IPS-20b (cell line): Measurements from ENCODE around the gene BEAN1.
"Not testable (repeated sequence)": the region's sequence is repeated elsewhere in the genome, so short reads cannot be mapped to it uniquely, and the experiment has no call there.

Experiments
- H3K27ac ChIP-seq: one replicate; pipeline ENCODE4 v1.5.1; 2013; ENCODE audit warnings: low read length
- H3K27me3 ChIP-seq: 2 replicates; pipeline ENCODE4 v1.6.1; 2013; ENCODE audit warnings: mild to moderate bottlenecking, low read length, inconsistent platforms; ENCODE audit not compliant: insufficient read depth
- H3K36me3 ChIP-seq: 2 replicates; pipeline ENCODE4 v1.6.1; 2013; ENCODE audit warnings: low read depth, mild to moderate bottlenecking, inconsistent platforms, low read length, moderate library complexity; ENCODE audit not compliant: insufficient read depth
- H3K4me1 ChIP-seq: 2 replicates; pipeline ENCODE4 v1.6.1; 2013; ENCODE audit warnings: mild to moderate bottlenecking, control low read depth, inconsistent platforms, low read length, moderate library complexity; ENCODE audit not compliant: insufficient read depth
- H3K4me3 ChIP-seq: 2 replicates; pipeline ENCODE4 v1.5.1; 2013; ENCODE audit warnings: mild to moderate bottlenecking, low read length, inconsistent platforms
- H3K9ac ChIP-seq: 2 replicates; pipeline ENCODE4 v1.6.1; 2013; ENCODE audit warnings: low read depth, mild to moderate bottlenecking, inconsistent platforms, low read length, moderate library complexity
- H3K9me3 ChIP-seq: 2 replicates; pipeline ENCODE4 v1.6.1; 2013; ENCODE audit warnings: mild to moderate bottlenecking, low read depth, low read length, inconsistent platforms; ENCODE audit not compliant: insufficient read depth

The BEAN1 gene

DNA sequence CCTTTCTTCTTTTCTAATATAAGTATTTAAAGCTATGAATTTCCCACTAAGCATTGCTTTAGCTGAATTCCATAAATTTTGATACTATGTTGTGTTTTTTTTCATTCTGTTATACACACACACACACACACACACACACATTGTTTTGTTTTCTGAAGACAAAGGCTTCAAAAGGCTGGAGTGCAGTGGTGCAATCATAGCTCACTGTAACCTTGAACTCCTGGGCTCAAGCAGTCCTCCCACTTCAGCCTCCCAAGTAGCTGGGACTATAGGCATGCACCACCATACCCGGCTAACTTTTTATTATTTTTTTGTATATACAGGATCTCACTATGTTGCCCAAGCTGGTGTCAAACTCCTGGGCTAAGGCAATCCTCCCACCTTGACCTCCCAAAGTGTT is 26.1 kb downstream of the BEAN1 start:
- H3K9ac ChIP-seq, H3K4me3 ChIP-seq, H3K36me3 ChIP-seq, H3K27ac ChIP-seq, H3K27me3 ChIP-seq, H3K4me1 ChIP-seq, H3K9me3 ChIP-seq: not testable (repeated sequence)

- Histone ChIP-seq H3K4me3 (no peak overlapping the region), H3K27me3 (no peaks in the 10 kb centered on the region), H3K9ac (no peak overlapping the region), H3K4me1 (no peaks in the 10 kb centered on the region), H3K27ac (no peak overlapping the region), H3K9me3 (no peaks in the 10 kb centered on the region), H3K36me3 (no peaks in the 10 kb centered on the region)
These were observed 27.7 kb downstream of the BEAN1 start for GRCh38 chr16:66454751-66455150.

DNA sequence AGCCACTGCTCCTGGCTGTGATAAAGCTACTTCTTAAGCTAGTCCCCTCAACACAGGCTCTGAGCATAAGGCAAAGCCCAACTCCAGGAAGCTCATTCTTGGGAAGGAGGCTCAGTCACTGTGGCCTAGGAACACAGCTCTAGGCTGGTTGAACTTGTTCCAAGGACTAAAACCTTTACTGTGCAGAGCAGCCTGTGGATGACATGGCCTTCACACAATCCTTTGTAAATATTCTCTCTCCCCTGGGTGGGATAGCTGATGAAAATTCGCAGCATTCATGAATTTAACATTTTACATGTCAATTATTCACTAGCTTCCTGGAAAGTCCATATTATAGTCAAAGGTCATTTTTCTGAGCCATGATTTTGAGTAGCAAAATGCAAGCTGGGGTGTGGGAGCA is 28.9 kb downstream of the BEAN1 start:
- no peaks in the 10 kb centered on the region for H3K4me1 ChIP-seq
- no peaks in the 10 kb centered on the region for H3K9me3 ChIP-seq
- H3K27me3 ChIP-seq: no peaks in the 10 kb centered on the region
- no peak overlapping the region for H3K27ac ChIP-seq
- H3K36me3 ChIP-seq: no peaks in the 10 kb centered on the region
- no peak overlapping the region for H3K9ac ChIP-seq
- H3K4me3 ChIP-seq: no peak overlapping the region

GRCh38 chr16:66457888-66458287 is 30.8 kb downstream of the BEAN1 start:
- no peaks in the 10 kb centered on the region for H3K9me3 ChIP-seq
- H3K9ac ChIP-seq: no peak overlapping the region
- H3K36me3 ChIP-seq: no peaks in the 10 kb centered on the region
- no peaks in the 10 kb centered on the region for H3K27me3 ChIP-seq
- H3K4me3 ChIP-seq: no peak overlapping the region
- H3K4me1 ChIP-seq: no peaks in the 10 kb centered on the region
- no peak overlapping the region for H3K27ac ChIP-seq

DNA sequence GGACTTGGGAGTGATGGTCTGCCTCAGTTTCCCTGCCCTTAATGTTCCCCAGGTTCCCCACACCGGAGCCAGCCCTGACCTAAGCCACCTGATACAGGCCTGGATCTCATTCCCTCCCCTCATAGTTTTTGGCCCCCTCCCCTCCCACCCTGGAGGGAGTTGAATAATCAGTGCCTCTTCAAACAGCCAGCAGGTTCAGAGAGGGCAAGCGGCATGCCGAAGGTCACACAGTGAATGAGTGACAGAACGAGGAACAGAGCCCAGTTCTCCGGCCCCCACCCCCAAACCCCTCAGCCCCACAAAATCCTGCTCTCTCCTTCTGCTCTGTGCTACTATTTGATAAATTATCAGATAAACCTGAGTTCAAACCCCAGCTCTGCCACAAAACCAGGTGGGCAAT is 31.2 kb downstream of the BEAN1 start:
- H3K9me3 ChIP-seq: no peaks in the 10 kb centered on the region
- no peak overlapping the region for H3K27ac ChIP-seq
- H3K4me3 ChIP-seq: no peak overlapping the region
- no peaks in the 10 kb centered on the region for H3K27me3 ChIP-seq
- H3K9ac ChIP-seq: no peak overlapping the region
- H3K36me3 ChIP-seq: no peaks in the 10 kb centered on the region
- H3K4me1 ChIP-seq: no peaks in the 10 kb centered on the region

- no peak overlapping the region for H3K4me3 ChIP-seq
- no peaks in the 10 kb centered on the region for H3K4me1 ChIP-seq
- no peaks in the 10 kb centered on the region; the same call in 1 of the 2 replicates for H3K27me3 ChIP-seq
- no peak overlapping the region for H3K9ac ChIP-seq
- no peaks in the 10 kb centered on the region for H3K9me3 ChIP-seq
- no peak overlapping the region for H3K27ac ChIP-seq
- H3K36me3 ChIP-seq: no peaks in the 10 kb centered on the region
These were observed 31.8 kb downstream of the BEAN1 start for GRCh38 chr16:66458853-66459252.

DNA sequence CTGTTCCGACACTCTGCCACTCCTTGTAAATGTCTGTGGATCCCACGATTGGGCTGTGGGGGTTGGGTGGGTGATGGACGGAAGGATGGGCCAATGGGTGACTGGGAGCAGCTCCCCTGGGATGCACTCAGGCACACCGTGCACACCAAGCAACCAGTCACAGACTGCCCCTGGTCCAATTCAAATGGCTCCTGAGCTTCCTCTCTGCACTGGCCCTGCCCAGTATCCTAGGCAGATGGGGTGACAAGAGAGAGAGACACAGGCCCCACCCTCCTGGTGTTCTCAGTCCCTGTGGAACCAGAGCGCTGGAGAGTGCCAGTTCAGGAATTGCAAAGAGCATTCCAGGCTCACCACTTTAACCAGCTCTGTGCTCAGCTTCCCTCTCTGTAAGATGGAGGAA is 32.8 kb downstream of the BEAN1 start:
- Histone ChIP-seq H3K4me1 (no peaks in the 10 kb centered on the region), H3K4me3 (no peak overlapping the region), H3K9me3 (no peaks in the 10 kb centered on the region), H3K27me3 (no peaks in the 10 kb centered on the region; the same call in 1 of the 2 replicates), H3K36me3 (no peaks in the 10 kb centered on the region), H3K27ac (no peak overlapping the region), H3K9ac (no peak overlapping the region)

DNA sequence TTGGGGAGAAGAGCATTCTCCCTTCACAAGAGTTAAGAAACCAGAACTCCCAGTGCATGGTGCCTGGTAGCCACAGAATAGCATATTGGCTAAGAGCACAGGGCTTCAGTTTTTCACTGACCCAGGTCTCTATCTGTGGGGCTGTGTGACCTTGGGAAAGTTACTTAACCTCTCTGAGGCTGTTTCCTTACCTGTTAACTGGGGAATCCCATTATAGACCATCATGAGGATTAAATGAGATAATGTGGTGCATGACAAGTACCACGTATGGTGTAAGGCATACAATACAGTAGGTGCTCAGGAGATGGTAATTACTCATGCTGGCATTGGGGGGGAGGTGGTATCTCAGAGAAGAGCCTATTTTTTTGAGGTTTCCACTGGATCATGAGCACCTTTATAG is 33.6 kb downstream of the BEAN1 start:
- Histone ChIP-seq H3K9ac (no peak overlapping the region), H3K36me3 (no peaks in the 10 kb centered on the region), H3K27ac (no peak overlapping the region), H3K9me3 (no peaks in the 10 kb centered on the region), H3K27me3 (no peaks in the 10 kb centered on the region; the same call in 1 of the 2 replicates), H3K4me1 (no peaks in the 10 kb centered on the region), H3K4me3 (no peak overlapping the region)

GRCh38 chr16:66462912-66463311 is 35.8 kb downstream of the BEAN1 start:
- Histone ChIP-seq H3K27me3 (no peaks in the 10 kb centered on the region; the same call in 1 of the 2 replicates), H3K36me3 (no peaks in the 10 kb centered on the region), H3K4me3 (no peak overlapping the region), H3K4me1 (no peaks in the 10 kb centered on the region), H3K27ac (no peak overlapping the region), H3K9ac (no peak overlapping the region), H3K9me3 (no peaks in the 10 kb centered on the region)

DNA sequence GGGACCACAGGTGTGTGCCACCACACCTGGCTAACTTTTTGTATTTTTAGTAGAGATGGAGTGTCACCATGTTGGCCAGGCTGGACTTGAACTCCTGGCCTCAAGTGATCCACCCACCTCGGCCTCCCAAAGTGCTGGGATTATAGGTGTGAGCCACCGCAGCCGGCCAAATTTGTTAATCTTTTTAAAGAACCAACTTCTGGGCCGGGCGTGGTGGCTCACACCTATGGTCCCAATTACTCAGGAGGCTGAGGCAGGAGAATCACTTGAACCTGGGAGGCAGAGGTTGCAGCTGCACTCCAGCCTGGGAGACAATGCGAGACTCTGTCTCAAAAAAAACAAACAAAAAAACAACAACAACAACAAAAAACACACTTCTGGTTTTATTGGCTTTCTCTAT is 38.9 kb downstream of the BEAN1 start:
- H3K9ac ChIP-seq, H3K36me3 ChIP-seq, H3K27me3 ChIP-seq: not testable (repeated sequence)

GRCh38 chr16:66466636-66467035 is 39.5 kb downstream of the BEAN1 start:
- H3K4me1 ChIP-seq, H3K27me3 ChIP-seq, H3K4me3 ChIP-seq, H3K9ac ChIP-seq, H3K9me3 ChIP-seq, H3K36me3 ChIP-seq, H3K27ac ChIP-seq: not testable (repeated sequence)

More for the DNA sequence above, 38.9 kb downstream of the BEAN1 start:
- not testable (repeated sequence) for H3K4me3 ChIP-seq, H3K4me1 ChIP-seq, H3K27ac ChIP-seq, H3K9me3 ChIP-seq

DNA sequence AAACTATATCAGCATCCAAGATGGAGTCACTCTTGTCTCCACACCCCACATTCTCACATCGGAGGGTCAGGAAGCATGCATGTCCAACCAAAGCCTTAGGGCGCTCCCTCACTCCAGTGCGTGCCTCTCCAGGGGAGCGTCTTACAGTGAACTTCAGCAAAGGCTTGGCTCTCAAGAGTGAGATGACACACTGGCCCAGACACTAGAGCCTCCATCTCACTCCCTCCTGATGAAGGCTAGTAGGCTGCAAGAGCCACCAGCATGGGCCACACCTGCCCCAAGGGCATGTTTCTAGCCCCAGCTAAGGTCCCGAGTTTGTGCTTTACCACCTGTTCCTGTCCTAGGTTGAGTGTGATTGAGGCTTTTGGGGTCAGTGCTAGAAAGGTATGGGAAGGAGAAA is 40.5 kb downstream of the BEAN1 start:
- H3K27me3 ChIP-seq: no peaks in the 10 kb centered on the region; the same call in 1 of the 2 replicates
- no peaks in the 10 kb centered on the region for H3K36me3 ChIP-seq
- H3K27ac ChIP-seq: no peak overlapping the region
- no peaks in the 10 kb centered on the region for H3K4me1 ChIP-seq
- H3K9me3 ChIP-seq: no peaks in the 10 kb centered on the region
- no peak overlapping the region for H3K9ac ChIP-seq
- H3K4me3 ChIP-seq: no peak overlapping the region
